Stimulated activated CD8-positive, alpha-beta memory T cell treated with anti-CD3 and anti-CD28 coated beads, Interleukin-4, amount 100 ng/mL, for 4 hours (primary cell): ENCODE measurements around the gene SNRPF.

Experiments used
- DNase-seq, 2 donors: peaks; one replicate each; pipeline ENCODE4 v3.0.0-alpha.2; 2020; ENCODE audit warnings: low read depth in 2 of 2, low spot score in 1 of 2

SNRPF gene

DNA sequence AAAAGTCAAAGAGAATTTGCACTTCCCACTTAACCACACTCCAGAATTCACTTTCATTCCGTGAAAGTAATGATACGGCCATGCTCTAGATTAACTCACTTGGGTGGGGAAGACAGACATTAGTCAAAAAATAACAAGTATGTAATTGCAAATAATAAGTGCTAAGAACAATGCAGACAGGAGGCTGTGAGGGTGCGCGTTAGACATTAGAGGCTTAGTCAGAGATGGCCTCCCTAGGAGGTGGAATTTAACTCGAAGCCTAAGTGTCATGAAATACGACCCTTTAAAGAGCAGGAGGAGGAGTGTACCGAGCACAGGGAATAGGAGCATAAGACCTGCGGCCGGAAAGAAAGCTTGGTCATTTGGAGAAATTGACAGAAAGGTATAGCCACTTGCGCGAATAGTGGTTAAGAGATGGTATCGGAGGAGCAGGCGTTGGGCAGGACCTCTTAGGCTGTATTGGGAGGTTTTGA is 628 bp downstream of the SNRPF start:
- no peak for DNase-seq

DNA sequence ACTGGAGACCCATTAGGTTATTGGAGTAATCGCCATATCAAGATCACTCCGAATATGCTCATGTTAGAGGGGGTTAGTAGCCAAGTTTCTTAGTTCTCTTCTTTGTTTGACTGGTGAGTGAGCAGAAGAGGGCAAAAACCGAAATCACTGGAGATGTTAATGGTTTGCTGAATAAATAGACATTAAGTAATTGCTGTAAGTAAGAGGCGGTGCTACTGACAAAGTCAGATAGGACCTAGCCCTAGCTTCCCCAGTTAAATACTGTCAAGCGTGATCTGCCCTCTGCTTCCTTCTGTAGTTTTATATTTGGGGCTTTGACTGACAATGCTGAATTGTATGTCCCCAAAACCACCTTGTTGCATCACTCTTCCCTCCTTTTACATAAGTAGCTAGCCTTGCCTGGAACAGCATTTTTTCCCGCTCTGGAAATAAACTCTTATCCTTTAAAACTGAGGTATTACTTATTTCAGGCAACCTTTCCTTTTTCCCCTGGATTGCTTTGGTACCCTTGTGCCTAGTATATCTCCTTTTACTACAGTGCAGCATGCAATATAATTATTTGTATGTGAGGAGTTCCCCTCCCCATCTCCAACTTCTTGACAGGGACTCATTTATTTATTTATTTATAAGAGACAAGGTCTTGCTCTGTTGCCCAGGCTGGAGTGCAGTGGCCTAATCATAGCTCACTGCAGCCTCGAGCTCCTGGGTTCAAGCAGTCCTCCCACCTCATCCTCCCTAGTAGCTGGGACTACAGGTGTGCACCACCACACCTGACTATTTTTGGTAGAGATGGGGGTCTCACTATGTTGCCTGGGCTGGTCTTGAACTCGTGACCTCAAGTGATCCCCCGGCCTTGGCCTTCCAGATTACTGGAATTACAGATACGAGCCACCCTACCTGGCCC is 1.4 kb downstream of the SNRPF start:
- DNase-seq: no peak

DNA sequence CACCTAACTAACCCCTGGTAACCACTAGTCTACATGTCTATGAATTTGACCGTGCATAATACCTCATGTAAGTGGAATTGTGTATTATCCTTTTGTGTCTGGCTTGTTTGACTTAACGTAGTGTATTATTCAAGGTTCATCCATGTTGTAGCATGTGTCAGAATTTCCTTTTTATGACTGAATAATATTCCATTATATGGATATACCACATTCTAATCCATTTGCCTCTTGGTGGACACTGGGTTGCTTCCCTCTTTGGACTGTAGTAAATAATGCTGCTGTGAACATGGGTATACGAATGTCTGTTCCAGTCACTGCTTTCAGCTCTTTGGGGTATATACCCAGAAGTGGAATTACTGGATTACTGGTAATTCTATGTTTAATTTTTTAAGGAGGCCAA is 3.3 kb downstream of the SNRPF start:
- no peak for DNase-seq

DNA sequence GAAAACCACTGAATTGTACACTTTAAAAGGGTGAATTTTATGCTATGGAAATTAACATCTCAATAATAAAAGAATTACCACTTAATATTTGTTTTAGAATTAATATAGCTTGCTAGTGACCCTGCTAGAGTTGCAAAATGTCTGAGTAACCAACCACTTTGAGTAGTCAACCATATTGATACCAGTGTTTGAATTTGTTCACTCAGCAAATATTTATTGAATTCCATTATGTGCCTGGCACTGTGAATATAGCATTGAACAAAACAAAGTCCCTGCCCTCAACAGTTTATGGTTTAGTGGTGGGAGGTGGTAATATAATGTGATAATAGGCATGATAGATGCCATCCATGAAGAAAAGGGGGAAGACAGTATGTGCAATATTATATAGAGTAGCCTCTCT is 4.6 kb downstream of the SNRPF start:
- no peak for DNase-seq

DNA sequence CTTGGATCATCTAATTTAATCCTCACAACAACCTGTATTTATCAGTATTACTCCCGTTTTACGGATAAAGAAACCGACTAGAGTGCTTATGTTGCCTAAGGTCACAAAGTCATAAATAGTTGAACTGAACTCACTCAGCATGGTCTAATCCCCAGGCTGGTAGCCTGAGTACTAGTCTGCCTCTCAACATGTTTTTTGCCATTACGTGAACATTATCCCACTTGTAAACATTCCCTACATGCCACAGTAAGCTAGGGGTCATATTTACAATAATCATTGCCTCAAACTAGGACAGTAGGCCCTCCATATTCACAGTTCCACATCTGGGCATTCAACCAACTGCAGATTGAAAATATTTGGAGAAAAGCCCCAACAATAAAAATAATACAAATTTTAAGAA is 12.1 kb downstream of the SNRPF start:
- no peak for DNase-seq

DNA sequence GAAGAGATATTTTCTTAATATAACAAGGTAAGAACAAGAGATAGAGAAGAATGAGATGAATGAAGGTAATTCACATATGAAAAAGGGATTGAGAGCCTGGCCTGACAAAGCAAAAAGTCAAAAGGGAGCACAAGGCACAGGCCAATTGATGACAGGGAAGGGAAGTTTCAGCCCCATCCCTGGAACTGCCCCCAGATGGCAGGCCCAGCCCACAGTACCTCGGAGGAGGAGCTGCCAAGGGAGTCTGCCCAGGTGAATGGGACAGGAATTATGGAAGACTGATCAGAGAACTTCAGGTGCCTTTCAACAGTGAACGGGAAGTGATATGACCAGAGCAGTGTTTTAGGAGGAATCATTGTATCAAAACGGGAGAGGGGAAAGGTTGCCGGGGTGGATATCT is 15.7 kb downstream of the SNRPF start:
- DNase-seq: no peak

DNA sequence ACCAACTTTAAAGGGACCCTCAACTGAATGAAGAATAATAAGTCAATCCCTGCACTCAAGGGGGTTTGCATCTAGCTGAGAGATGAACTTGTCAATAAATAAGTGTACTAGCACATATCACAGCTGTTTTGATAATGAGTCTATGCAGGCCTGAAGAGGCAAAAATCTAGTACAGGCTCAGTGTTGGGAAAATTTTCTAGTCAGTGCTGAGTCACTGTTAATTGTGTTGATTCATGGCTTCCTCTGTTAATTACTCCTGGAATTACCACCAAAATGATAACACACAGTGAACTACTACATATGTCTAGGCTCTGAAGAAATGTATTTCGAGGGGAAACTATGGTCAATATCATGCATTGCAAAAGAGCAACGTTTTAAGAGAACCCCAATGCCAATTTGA is 18.9 kb downstream of the SNRPF start:
- no peak for DNase-seq

DNA sequence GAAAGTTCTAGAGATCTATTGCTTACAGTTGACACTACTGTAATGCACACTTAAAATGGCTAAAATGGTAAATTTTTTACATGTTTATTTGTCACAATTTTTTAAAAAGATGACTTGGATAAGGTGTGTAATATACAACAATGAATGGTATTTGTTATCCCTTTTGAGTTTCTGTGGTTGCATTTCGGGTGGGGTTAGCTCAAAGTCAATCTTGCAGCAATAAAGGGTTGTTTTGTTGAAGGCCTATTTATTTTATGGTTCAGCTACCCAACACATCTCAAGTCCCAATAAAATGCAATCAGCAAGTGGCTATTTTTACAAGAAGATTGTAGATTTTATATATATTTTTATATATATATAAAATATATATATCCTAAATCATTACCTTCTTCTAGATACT is 22.1 kb downstream of the SNRPF start:
- no peak for DNase-seq

DNA sequence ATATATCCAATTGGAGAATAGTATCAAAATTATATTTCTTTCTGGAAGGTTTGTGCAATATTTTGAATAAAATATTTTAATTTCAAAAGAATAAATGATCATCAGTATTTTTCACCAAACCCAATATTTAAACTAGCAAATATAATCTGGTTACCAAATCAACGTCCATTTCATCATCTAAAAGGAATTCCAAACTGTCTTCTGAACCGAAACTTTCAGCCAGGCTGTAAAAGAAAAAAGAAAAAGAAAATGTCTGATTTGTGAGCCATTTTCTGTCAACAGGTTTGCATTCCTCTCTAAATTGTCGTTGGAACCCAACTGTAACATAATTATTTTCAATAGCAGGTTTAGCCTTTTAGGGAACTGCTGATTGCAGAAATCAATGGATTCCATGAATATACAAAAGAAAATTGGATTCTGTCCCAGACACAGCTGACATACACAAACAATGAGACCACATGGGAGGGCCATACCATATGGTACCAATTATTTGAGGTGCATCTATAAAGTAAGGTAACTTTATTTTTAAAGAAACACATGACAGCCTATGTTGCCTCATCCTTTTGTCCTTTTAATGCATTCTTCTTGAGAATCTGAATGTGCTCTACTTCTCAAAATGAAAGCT is 22.7 kb downstream of the SNRPF start:
- no peak for DNase-seq

DNA sequence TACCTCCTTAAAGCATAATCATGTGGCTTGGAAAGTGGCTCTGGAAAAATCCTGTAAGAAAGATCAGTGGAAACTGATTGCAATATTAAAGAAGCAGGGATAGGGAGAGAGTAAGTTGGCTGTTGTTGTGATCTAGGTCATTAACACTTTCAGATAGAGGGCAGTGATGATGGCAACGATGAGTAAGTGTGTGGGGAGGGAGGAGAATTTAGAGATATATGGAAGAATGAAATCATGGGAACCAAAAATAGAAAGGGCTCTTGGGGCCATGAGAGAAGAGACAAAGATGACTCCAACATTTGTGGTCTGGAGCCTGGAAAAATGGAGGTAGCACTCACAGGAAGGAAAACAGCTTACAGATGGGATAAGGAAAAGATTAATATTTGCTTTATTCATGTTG is 23.3 kb downstream of the SNRPF start:
- no peak for DNase-seq

DNA sequence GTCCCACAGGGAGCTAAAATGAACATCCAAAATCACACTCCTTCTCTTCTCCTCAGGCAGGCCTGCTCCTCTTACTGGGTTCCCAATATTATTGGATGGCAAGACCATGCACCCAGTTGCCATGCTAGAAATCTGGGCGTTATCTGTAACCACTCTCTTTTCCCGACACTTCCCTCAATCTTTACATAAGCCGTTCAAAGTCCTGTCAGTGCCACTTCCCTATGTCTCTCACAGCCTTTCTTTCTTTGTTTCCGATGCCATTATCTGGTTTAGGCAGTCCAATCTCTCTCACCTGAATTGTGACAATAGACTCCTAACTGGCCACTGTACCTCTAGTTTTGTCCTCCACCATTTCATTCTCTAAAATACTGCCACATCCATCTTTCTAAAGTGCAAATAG is 24.1 kb downstream of the SNRPF start:
- no peak for DNase-seq

DNA sequence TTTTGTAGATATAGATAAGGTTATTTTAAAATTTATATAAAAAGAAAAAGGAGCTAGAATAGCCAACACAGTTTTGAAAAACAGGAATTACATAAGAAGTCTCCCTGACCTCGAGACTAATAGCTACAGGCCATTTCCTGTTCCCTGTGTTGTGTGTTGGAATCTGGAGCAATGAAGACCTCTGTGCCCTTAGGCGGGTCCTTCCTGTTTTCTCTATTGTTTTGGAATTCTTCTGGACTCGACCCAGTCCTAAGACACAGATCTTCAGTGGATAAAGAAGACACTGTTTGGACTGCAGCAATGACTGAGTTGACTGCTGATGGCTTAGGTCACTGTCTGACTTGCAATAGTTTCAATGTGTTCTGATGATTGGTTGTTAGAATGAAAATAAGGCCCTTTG is 26.2 kb downstream of the SNRPF start:
- no peak for DNase-seq

DNA sequence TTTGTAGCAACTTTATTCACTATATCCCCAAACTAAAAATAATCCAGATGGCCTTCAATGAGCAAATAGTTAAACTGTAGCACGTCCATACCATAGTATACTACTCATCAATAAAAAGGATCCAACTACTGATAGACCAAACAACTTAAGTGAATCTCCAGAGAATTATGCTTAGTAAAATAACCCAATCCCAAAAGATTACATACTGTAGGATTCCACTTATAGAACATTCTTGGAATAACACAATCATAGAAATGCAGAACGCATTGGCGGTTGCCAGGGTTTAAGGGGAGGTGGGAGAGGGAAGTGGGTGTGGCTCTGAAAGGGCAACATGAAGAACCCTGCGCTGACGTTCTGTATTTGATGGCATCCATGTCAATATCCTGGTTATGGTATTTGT is 28.6 kb downstream of the SNRPF start:
- DNase-seq: no peak

DNA sequence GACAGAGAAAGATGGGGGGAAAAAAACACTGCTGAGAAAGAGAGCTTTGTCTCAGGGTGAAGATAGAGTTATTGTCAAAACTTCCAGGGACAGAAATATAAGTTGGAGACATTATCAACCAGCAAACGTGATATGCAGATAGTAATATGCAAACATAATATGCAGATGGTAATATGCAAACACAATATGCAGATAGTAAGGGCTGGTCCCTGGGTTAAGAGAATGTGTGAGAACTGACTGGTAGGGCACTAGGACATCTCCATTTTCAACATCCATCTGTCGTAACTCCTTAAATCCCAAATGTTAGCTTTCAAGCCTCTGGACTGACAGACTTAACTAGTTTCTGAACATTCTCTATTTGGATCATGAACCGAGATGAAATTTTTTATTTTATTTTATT is 32.2 kb downstream of the SNRPF start:
- no peak for DNase-seq

DNA sequence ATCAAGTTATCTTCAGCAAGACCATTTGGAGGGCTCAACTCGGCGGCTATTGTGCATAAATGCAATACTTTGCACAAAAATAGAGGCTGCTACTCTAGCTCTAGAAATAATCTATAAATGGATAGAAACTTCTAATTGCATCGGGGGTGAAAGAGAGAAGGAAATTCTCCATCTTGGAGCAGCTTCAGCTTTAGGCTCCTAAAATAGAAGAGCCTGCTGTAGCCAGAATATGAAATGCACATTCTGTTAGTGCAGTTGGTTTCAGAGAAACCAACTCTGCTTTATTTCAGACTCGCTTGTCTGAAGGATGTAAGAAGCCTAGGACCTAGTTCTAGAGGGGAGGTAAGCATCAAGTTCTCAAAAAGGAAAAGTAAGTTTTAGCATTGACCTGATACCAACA is 38.1 kb downstream of the SNRPF start:
- no peak for DNase-seq

DNA sequence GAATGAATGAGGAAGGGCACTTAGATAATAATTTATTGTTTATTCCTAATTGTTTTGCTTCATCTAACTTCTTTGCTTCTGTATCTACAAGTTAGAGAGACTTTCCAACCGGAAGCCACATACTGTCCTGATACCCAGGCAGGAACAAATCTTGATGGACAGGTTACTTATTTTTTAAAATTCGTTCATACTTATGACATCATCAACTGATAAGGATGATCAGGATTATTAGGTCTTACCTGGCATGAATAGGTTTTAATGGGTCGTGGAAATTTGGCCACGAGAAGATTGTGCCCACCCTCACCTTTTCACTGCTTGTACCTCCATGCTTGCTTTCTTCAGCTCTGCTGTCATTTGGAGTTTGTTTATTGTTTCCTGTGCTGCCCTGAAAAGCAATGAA is 39.3 kb downstream of the SNRPF start:
- no peak for DNase-seq

DNA sequence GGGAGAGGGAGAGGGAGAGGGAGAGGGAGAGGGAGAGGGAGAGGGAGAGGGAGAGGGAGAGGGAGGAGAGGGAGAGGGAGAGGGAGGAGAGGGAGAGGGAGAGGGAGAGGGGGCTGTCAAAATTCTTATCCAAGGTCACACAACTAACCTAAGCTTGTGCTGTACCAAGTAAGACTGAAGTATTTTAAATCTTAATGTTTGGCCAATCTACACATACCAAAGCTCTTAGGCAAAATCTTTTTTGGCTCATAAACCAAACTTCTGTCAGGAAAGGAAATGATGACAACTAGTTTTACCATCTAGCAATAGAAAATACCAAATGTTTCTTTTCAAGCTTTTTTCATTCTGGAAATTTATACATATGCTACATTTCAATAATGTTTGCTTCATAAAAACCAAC is 49.8 kb downstream of the SNRPF start:
- DNase-seq: no peak

DNA sequence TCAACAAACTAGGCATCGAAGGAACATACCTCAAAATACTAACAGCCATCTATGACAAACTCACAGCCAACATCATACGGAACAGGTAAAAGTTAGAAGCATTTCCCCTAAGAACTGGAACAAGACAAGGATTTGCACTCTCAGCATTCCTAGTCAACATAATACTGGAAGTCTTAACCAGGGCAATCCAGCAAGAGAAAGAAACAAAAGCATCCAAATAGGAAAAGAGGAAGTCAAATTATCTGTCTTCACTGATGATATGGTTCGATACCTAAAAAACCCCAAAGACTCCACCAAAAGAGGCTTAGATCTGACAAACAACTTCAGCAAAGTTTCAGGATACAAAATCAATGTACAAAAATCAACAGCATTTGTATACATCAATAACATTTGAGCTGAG is 51.1 kb downstream of the SNRPF start:
- no peak for DNase-seq
